Activated naive CD8-positive, alpha-beta T cell treated with anti-CD3 and anti-CD28 coated beads, Interleukin-2, amount 50 U/mL, for 24 hours (primary cell): Measurements from ENCODE around the gene SLC9A3.
"Not testable (repeated sequence)": the region's sequence is repeated elsewhere in the genome, so short reads cannot be mapped to it uniquely, and the experiment has no call there.

Experiments
- ATAC-seq: fragments of 150-1000 bp; cut with Tn5 transposase; one replicate; pipeline ENCODE4 v1.10.0; 2021
- DNase-seq: peaks from one replicate; pipeline ENCODE4 v3.0.0; 2021
- H3K27ac Mint-ChIP-seq: one replicate; pipeline ENCODE4 v1.8.0; 2021; ENCODE audit warnings: mild to moderate bottlenecking, mixed read lengths
- H3K27me3 Mint-ChIP-seq: one replicate; pipeline ENCODE4 v1.8.0; 2021; ENCODE audit warnings: mixed read lengths
- H3K36me3 Mint-ChIP-seq: one replicate; pipeline ENCODE4 v1.8.0; 2021; ENCODE audit warnings: low read depth, mixed read lengths
- H3K4me1 Mint-ChIP-seq: one replicate; pipeline ENCODE4 v1.8.0; 2021; ENCODE audit warnings: mixed read lengths
- H3K4me3 Mint-ChIP-seq: one replicate; pipeline ENCODE4 v1.8.0; 2021; ENCODE audit warnings: mild to moderate bottlenecking, moderate library complexity, mixed read lengths
- H3K9me3 Mint-ChIP-seq: one replicate; pipeline ENCODE4 v1.8.0; 2021; ENCODE audit warnings: mixed read lengths

The SLC9A3 gene

DNA sequence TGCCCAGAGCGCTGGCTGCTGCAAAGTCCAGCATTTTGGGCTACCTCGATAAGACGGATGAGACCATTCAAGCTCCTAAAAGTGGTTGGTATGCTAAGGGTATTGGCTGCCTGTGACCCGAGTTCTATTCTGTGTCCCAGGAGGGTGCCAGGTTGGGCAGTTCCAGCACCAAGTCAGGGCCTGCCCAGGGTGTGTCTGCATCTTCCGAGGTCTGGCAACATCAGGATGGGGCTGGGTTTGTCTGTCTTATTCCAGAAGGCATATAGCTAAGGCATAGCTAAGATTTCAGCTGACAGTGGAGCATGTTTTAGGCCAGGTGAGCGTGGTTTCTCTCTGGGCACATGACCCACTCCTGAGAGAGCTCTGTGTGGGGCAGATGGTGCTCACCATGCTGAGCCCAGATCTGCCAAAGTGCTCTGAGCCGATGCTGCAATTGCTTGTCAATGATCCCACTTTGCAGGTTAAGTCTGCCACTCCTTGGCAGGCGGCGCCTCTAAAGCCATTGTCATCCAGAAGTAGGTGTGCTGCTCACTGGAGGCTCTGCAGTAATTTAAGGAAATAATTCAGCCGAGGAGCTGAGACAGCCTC is 7.8 kb downstream of the SLC9A3 start:
- Mint-ChIP-seq H3K9me3 (peaks cover 10% of the 10 kb centered on the region), H3K27me3 (peaks cover 23% of the 10 kb centered on the region), H3K27ac (no peak overlapping the region), H3K4me3 (no peak overlapping the region), H3K36me3 (no peaks in the 10 kb centered on the region), H3K4me1 (no peaks in the 10 kb centered on the region)
- ATAC-seq = no peak
- no peak for DNase-seq

- Mint-ChIP-seq H3K4me1 (no peaks in the 10 kb centered on the region), H3K36me3 (no peaks in the 10 kb centered on the region)
These were observed 8.9 kb downstream of the SLC9A3 start for GRCh38 chr5:515273-515836.

GRCh38 chr5:514673-515072 is 9.6 kb downstream of the SLC9A3 start:
- Mint-ChIP-seq H3K9me3 (peaks cover 10% of the 10 kb centered on the region), H3K4me3 (no peak overlapping the region), H3K27me3 (peaks cover 16% of the 10 kb centered on the region), H3K36me3 (no peaks in the 10 kb centered on the region), H3K27ac (no peak overlapping the region), H3K4me1 (no peaks in the 10 kb centered on the region)
- ATAC-seq = no peak
- no peak for DNase-seq

More at GRCh38 chr5:515273-515836, 8.9 kb downstream of the SLC9A3 start:
- ATAC-seq (no peak), DNase-seq (no peak)
- Mint-ChIP-seq H3K27ac (no peak overlapping the region), H3K27me3 (peaks cover 18% of the 10 kb centered on the region), H3K4me3 (no peak overlapping the region), H3K9me3 (peaks cover 10% of the 10 kb centered on the region)

DNA sequence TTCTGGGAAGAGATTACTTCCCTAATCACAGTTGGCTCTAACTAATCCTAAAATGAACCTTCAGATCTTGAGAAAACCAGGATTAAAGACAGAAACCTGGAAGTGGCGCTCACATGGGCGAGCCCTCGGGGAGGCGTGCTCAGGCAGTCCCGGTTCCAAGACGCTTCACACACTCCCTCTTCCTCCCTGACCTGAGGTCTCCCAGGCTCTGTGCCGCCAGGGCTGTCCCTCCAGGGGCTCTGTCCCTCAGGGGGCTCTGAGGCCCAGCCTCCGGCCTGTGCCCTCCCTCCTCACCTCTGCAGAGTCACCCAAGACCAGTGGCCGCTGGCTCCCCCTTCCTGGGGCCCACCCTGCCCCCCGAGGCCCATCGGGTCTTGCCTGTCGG is 10.2 kb downstream of the SLC9A3 start:
- H3K4me3 Mint-ChIP-seq = no peak overlapping the region
- H3K4me1 Mint-ChIP-seq = no peaks in the 10 kb centered on the region
- H3K36me3 Mint-ChIP-seq = no peaks in the 10 kb centered on the region
- DNase-seq (no peak), ATAC-seq (no peak)
- H3K27ac Mint-ChIP-seq = no peak overlapping the region
- H3K9me3 Mint-ChIP-seq = peaks cover 10% of the 10 kb centered on the region
- peaks cover 16% of the 10 kb centered on the region for H3K27me3 Mint-ChIP-seq

DNA sequence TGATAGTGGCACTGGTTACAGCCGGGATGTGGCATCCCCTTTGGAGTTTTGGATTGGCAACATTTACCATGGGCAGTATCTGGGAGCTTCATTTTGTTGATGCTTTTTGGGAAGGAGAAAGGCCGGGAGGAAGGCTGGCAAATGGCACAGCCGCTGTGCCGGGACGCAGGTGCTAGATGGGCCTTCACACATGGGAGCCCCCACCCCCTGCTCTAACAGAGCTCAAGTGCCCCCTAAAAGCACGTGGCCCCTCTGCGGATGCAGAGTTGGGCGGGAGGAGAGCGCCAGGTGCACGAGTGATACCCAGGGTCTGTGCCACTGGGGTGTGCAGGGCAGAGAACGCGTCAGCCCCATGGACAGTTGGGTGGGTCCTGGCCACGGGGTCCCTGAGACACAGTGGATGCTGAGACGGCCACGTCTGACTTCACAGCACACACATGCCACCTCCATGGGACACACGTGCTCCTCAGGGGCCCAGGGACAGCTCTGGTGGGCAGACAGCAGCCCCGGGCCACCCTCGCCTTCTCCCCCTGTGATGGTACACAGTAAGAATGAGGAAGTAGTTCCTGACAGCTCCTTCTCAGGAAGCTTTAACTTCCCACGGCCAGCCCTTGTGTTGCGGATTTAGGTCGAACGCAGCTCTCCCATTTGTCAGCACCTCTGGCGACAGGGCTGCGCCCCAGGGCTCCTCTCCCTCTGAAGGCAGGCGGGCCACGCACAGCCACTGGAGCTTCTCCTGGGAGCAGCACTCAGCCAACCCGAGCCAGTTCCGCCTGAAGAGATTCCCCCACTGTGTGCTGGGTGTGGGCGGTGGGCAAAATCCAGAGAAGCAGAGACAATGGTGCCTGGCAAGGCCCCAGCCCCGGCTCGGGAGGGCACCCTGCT is 10.8 kb downstream of the SLC9A3 start:
- H3K27me3 Mint-ChIP-seq = peaks cover 16% of the 10 kb centered on the region
- peaks cover 10% of the 10 kb centered on the region for H3K9me3 Mint-ChIP-seq
- no peak overlapping the region for H3K4me3 Mint-ChIP-seq
- ATAC-seq (no peak), DNase-seq (no peak)
- no peaks in the 10 kb centered on the region for H3K36me3 Mint-ChIP-seq
- no peak overlapping the region for H3K27ac Mint-ChIP-seq
- no peaks in the 10 kb centered on the region for H3K4me1 Mint-ChIP-seq

DNA sequence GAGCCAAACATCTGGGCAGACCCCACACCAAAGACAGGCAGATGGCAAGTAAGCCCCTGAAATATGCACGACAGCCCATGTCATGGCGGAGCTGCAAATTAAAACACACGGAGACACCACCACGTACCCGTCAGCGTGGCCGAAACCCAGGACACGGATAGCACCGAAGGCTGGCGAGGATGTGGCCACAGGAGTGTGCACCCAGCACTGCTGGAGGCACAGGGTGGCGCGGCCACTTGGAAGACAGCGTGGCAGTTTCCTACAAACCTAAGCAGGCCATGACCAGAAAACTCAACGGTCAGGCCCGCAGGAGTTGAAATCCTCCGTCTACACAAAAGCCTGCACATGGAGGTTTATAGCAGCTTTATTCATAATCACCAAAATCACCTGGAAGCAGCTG is 12.8 kb downstream of the SLC9A3 start:
- Mint-ChIP-seq H3K9me3 (no peaks in the 10 kb centered on the region), H3K27me3 (peaks cover 4% of the 10 kb centered on the region), H3K36me3 (no peaks in the 10 kb centered on the region), H3K4me3 (no peak overlapping the region), H3K4me1 (no peaks in the 10 kb centered on the region), H3K27ac (no peak overlapping the region)
- ATAC-seq (no peak), DNase-seq (no peak)

- H3K27ac Mint-ChIP-seq = no peak overlapping the region
- DNase-seq = no peak
- no peak overlapping the region for H3K4me3 Mint-ChIP-seq
- no peaks in the 10 kb centered on the region for H3K36me3 Mint-ChIP-seq
- H3K4me1 Mint-ChIP-seq = no peaks in the 10 kb centered on the region
- peaks cover 4% of the 10 kb centered on the region for H3K27me3 Mint-ChIP-seq
- ATAC-seq = no peak
- no peaks in the 10 kb centered on the region for H3K9me3 Mint-ChIP-seq
These were observed 13.7 kb downstream of the SLC9A3 start for GRCh38 chr5:510521-510920.

DNA sequence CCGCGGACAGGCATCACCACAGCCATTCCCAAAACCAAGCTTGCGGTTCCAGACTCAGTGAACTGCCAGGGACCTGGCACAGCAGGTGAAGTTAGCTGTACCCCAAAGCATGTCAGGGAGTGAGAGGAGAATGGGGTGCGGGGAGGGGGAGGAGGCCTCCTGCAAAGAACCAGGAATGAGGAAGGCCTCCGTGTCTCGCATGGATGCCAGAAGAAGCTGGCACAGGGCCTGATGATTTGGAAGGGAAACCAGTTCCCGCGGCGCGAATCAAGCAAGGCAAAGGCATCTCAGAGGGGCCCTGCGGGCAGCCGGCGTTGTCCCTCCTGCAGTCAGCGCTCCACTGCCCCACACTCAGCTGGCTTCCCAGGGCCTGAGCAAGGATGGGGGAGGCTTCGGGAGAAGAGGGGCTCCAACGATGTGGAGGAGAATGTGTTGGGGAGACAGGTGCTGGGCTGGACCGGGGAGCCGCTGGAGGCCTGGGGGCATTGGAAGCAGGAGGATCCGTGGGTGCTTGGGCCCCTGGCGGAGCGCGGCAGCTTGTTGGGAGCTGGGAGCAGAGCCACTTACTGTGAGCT is 14.6 kb downstream of the SLC9A3 start:
- ATAC-seq = no peak

GRCh38 chr5:507986-508575 is 16.2 kb downstream of the SLC9A3 start:
- H3K36me3 Mint-ChIP-seq = not testable (repeated sequence)

More for the DNA sequence above, 14.6 kb downstream of the SLC9A3 start:
- no peaks in the 10 kb centered on the region for H3K36me3 Mint-ChIP-seq
- H3K27ac Mint-ChIP-seq = no peak overlapping the region
- H3K4me1 Mint-ChIP-seq = no peaks in the 10 kb centered on the region
- DNase-seq = no peak
- no peak overlapping the region for H3K4me3 Mint-ChIP-seq
- no peaks in the 10 kb centered on the region for H3K9me3 Mint-ChIP-seq
- no peaks in the 10 kb centered on the region for H3K27me3 Mint-ChIP-seq

DNA sequence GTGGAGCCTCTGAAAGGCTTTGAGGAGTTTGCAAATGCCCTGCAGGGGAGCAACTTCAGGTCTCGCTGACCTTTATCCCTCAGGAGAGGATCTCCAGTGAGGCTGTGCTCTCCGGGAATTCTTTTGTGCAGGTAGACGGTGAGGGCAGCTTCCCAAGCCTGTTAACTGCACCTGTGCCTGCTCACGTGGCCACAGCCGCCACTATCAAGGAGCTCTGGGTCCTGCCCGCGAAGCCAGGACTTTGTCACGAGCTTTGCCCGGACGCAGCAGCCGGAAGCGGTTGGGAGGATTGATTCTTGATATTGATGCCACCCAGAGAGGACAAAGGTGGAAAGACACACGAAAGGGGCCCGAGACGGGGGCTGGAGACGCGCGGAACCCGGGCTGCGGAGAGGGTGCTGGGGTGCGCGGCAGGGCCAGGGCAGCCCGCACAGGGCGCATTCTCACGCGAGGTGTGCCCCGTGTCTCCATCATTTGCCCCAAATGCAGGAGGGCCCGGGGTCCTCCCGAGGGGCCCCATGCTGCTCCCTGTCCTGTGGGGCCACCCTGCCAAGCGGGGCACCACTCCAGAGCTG is 18.2 kb downstream of the SLC9A3 start:
- DNase-seq = no peak
- H3K27me3 Mint-ChIP-seq = peaks cover 15% of the 10 kb centered on the region

More at GRCh38 chr5:507986-508575, 16.2 kb downstream of the SLC9A3 start:
- not testable (repeated sequence) for H3K4me3 Mint-ChIP-seq, H3K27ac Mint-ChIP-seq, DNase-seq, ATAC-seq, H3K27me3 Mint-ChIP-seq, H3K9me3 Mint-ChIP-seq, H3K4me1 Mint-ChIP-seq

DNA sequence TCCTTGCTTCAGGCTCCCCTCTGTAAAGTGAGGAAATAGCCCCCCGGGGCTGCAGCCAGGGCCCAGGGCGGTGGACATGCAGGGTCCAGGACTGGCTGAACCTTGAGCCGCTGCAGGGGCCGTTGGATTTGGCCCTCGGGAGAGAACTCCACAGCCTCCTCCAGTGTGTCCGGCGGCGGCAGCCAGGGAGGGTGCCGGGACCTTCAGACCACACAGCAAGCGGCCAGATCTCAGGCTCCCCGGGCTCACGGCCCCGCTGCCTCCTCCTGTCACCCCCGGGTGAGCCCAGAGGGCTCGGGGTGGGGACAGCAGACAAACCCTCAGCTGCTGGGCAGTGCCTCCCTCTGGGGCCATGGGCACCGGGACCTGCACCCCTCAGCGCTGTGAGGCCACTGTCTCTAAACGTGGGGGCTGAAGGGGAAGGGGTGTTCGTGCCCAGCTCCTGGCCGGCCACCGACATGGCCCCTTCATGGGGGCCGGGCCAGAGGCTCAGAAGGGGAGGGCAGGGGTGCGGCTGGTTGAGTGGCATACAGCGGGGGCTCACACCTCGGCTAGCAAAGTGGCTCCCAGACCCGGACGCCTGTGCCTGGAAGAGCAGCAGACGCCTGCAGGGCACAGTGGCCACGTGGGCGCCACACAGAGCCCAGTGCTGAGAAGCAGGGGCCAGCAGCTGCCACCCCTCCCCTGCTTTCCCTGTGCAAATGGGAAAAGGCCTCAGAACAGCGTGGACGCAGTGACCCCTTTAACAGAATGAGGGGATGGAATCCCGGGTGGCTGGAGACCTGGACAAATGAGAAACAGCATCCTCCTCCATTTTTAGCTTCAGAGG is 19.7 kb downstream of the SLC9A3 start:
- no peak overlapping the region for H3K27ac Mint-ChIP-seq
- H3K4me3 Mint-ChIP-seq = no peak overlapping the region

More for the DNA sequence above, 18.2 kb downstream of the SLC9A3 start:
- Mint-ChIP-seq H3K4me3 (no peak overlapping the region), H3K4me1 (no peaks in the 10 kb centered on the region), H3K27ac (no peak overlapping the region), H3K9me3 (no peaks in the 10 kb centered on the region), H3K36me3 (no peaks in the 10 kb centered on the region)
- no peak for ATAC-seq

GRCh38 chr5:502325-503079 is 21.7 kb downstream of the SLC9A3 start:
- no peak overlapping the region for H3K4me3 Mint-ChIP-seq
- DNase-seq (no peak), ATAC-seq (no peak)
- no peak overlapping the region for H3K27ac Mint-ChIP-seq
- no peaks in the 10 kb centered on the region for H3K36me3 Mint-ChIP-seq
- peaks cover 17% of the 10 kb centered on the region for H3K27me3 Mint-ChIP-seq
- no peaks in the 10 kb centered on the region for H3K9me3 Mint-ChIP-seq
- H3K4me1 Mint-ChIP-seq = no peaks in the 10 kb centered on the region

More for the DNA sequence above, 19.7 kb downstream of the SLC9A3 start:
- H3K9me3 Mint-ChIP-seq = no peaks in the 10 kb centered on the region
- H3K4me1 Mint-ChIP-seq = no peaks in the 10 kb centered on the region
- no peak for DNase-seq
- ATAC-seq = no peak
- H3K36me3 Mint-ChIP-seq = no peaks in the 10 kb centered on the region
- H3K27me3 Mint-ChIP-seq = peaks cover 17% of the 10 kb centered on the region

- no peak overlapping the region for H3K27ac Mint-ChIP-seq
- no peak for ATAC-seq
- H3K4me3 Mint-ChIP-seq = no peak overlapping the region
- H3K9me3 Mint-ChIP-seq = no peaks in the 10 kb centered on the region
- H3K27me3 Mint-ChIP-seq = peaks cover 17% of the 10 kb centered on the region
- DNase-seq = no peak
- H3K36me3 Mint-ChIP-seq = no peaks in the 10 kb centered on the region
- no peaks in the 10 kb centered on the region for H3K4me1 Mint-ChIP-seq
These were observed 22.4 kb downstream of the SLC9A3 start for GRCh38 chr5:501831-502184.
